Measurements from ENCODE around the gene UBR4. TPM values are rescaled to one million over a fixed set of nuclear protein-coding genes. Genes with fewer than 3 reads are reported as not detected.

Gene UBR4
- total RNA-seq, 1 experiment from 2014 or later, result 131 TPM

DNA sequence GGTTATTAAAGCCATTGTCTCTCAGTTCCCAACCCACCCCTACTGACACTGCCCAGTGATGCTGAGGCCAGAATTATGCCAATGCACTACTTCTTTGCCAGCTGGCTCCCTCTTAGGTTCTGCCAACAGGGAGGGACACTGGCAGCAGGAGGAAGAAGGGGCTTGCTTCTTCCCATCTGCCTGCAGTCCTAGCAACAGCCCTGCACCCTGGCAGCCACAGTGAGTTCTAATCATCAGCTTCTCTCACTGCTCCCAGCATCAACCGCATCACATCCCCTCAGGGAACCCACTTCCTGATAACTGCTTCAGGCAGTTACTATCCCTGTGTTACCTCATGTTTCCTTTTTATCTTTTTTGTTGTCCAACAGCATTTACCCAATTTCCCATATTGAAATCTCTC is 86.2 kb downstream of the UBR4 start:
- Histone ChIP-seq H3K4me1 (ENCODE audit: insufficient read depth, low read length) (no peaks in the 10 kb centered on the region), H2BK15ac (ENCODE audit: low read depth, low read length) (no peak overlapping the region), H2AK5ac (ENCODE audit: insufficient read length, low read length) (no peak overlapping the region), H2BK12ac (ENCODE audit: insufficient read length, low read depth, low read length) (no peak overlapping the region), H2AFZ (ENCODE audit: low read length) (no peak overlapping the region), H2BK20ac (ENCODE audit: low read depth, low read length, poor library complexity, severe bottlenecking) (no peak overlapping the region), H3K4ac (ENCODE audit: low read depth, low read length) (no peak overlapping the region), H4K8ac (replicated peaks; ENCODE audit: insufficient read length, low read depth, low read length) (no peak overlapping the region), H4K91ac (ENCODE audit: insufficient read length, low read depth, low read length) (no peak overlapping the region), H4K20me1 (ENCODE audit: control insufficient read depth, insufficient read depth, insufficient read length) (no peaks in the 10 kb centered on the region), H3K79me2 (ENCODE audit: insufficient read depth, low read length) (no peaks in the 10 kb centered on the region), H3K23me2 (ENCODE audit: insufficient read length, low read depth, low read length, poor library complexity, severe bottlenecking) (no peaks in the 10 kb centered on the region), H2BK120ac (ENCODE audit: low read depth, low read length, poor library complexity, severe bottlenecking) (no peak overlapping the region), H3K4me2 (ENCODE audit: insufficient read depth, insufficient read length, low read length) (no peak overlapping the region), H3T11ph (ENCODE audit: low read length) (no peak overlapping the region), H3K9ac (ENCODE audit: extremely low read depth, insufficient read length, low read length) (no peak overlapping the region), H3K14ac (ENCODE audit: insufficient read depth, low read length) (no peak overlapping the region), H3K9me3 (ENCODE audit: control insufficient read depth, low read depth, low read length) (no peaks in the 10 kb centered on the region), H3K18ac (ENCODE audit: insufficient read length, low read depth, low read length) (no peak overlapping the region), H3K27me3 (ENCODE audit: insufficient read depth, low read length) (no peaks in the 10 kb centered on the region), H3K79me1 (ENCODE audit: insufficient read depth, low read depth, low read length, poor library complexity, severe bottlenecking) (no peaks in the 10 kb centered on the region), H4K5ac (ENCODE audit: insufficient read length, low read depth, low read length) (no peak overlapping the region), H3K27ac (ENCODE audit: insufficient read length, low read depth, low read length) (no peak overlapping the region), H3K56ac (ENCODE audit: insufficient read length, low read depth, low read length) (no peak overlapping the region), H3K23ac (ENCODE audit: insufficient read length, low read depth, low read length) (no peak overlapping the region), H2BK5ac (ENCODE audit: insufficient read length, low read length) (no peak overlapping the region)
- Mint-ChIP-seq H3K4me3 (no peak overlapping the region), H3K36me3 (ENCODE audit: insufficient read depth in 1 of 3, low read depth in 3 of 3) (peaks cover 71 to 100% (median 95%) of the 10 kb centered on the region in 3 experiments; a peak in 6 of 7 replicates), H3K4me1 (peaks cover 7 to 21% of the 10 kb centered on the region in 2 experiments), H3K27me3 (ENCODE audit: low read depth) (no peaks in the 10 kb centered on the region), H3K9me3 (no peaks in the 10 kb centered on the region), H3K27ac (no peak overlapping the region)
- no peak for DNase-seq
- TF ChIP-seq CTCF (conservative IDR thresholded peaks at IDR 0.05), result no peak
- WGBS (ENCODE audit: extremely low coverage, insufficient read length, low lambda C conversion rate), result no CpG with 5 or more reads among the region's 1 CpG
